ENCODE measurements around the gene ARHGEF19. TPM values are rescaled to one million over a fixed set of nuclear protein-coding genes. Genes with fewer than 3 reads are reported as not detected.

ARHGEF19 gene
- 2.1 and 5.1 TPM in 2 replicates for total RNA-seq

DNA sequence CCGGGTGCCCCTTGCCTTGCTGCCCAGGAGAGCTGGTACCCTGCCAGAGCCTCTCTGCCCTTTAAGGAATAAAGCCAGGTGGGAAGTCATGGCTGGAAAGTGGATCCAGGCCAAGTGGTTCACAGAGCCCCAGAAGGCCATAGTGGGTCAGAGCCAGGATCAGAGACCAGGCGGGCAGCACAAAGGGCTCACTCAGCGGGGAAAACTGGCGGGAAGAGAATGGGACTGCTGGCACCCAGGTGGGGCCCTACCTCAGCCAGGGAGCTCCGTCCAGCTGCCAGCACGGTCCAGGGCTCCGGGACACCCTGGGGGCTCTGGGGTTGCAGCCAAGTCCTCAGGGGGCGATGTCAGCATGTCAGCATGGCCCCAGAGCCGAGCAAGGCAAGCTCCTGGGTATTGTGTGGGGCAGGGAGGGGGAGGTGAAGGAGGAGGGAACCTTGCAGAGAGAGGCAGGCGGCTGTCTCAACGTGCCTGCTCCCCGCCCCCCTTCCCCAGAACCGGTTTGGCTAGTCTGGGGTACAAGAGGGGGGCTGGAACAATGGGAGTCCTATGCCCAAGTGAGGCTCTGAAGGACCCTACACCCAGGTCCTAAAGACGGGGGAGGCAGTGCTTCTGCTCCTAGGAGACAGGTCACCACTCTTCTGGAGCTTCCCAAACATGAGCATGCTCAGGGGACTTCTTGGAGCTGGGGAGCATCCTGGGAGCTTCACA lies at the start of gene ARHGEF19:
Gene ARHGEF19 (minus strand): TSS at position 402 of the 711 bp plus-strand sequence. CDS start 3,598 bp downstream, outside the sequence.

DNA sequence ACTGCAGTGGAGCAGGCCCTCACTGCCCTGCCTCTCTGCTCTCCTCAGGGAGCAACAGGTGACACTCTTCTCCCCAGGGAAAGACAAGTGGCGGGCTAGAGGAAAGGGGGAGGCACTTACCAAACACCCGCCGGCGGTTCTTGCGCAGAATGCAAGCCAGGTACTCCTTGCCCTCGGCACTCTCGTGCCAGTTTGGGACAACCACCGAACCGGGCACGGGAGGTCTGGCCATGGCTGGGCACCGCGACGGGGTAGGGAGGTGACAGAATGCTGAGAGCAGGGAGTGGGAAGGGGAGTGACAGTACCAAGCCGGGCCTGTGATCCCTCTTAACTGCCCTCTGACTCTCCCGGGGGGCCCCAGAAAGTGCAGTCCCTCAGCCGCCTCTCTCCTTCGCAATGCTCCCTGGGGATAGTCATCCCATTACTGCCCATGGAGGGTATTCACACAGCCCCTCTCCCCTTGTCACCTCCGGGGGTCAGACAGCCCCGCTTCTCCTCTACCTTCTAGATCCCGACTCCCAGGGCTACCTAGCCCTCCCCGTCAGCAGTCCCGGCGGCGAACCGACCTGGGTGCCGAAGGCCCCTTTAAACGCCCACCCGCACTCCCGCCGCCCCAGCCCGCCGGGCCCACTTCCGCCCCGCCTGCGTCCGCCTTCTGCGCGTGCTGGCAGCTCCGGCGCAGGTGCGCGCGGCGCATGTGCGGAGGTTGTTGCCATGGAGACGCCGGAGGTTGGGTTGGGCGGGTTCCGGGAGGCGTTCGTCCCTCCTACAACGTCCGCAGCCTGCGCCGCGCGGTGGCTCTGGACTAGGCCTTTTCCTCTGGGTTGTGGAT lies 24.3 kb upstream of the ARHGEF19 start, which contains the start of gene CPLANE2:
Gene CPLANE2 (minus strand): TSS at position 673 of the 832 bp plus-strand sequence. CDS start 441 bp downstream, at position 232.

DNA sequence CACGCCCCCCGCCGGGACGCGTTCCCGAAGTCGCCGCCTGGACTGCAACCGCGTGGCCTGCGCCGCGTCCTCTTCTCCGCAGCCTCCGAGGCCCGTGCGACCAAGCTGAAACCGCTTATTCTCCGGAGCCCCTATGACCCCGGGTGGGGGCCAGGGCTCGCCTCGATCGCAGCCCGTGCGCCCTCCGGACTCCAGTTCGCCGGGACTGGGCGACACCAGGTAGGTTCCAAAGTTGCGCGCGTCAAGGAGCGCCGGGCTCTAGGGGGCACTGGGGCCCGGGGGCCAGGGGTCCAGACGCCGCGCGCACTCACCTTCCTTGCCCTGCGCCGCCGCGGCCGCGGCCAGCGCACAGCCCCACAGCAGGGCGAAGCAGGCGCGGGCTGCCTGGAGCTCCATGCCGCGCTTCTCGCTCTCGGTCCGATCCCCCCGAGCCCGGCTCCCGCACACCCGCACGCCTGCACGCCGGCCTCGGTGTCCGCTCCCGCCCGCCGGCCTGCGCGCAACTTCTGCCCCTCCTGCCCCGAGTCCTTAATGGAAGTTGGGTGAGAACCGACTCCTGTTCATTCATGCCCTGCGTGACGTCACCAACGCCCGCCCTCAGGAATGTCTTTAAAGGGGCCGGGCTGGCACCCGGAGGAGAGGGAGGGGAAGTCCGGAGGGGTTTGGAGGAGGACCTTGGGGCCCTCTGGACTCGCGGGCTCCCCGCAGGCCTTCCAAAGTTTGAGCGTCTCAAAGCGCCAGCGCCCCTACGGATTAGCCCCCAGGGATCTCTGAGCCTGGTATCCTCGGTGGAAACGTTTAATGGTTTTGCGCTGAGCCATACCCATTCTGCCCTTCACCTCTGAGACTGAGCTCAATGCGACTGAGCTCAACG lies 56.7 kb downstream of the ARHGEF19 start, which contains the start of gene EPHA2:
Gene EPHA2 (minus strand): TSS at position 533 of the 874 bp plus-strand sequence. CDS start 137 bp downstream, at position 396.

Other genes with a start within 250 kb of the ARHGEF19 start
- gene ZBTB17, start 236.6 kb downstream of the ARHGEF19 start, total RNA-seq = 32.4 and 66.3 TPM in 2 replicates
- not detected in 2 replicates for gene SRARP, start 208.4 kb downstream of the ARHGEF19 start, total RNA-seq
- not detected in 2 replicates for gene HSPB7, start 194.6 kb downstream of the ARHGEF19 start, total RNA-seq
- gene CLCNKA, start 190.6 kb downstream of the ARHGEF19 start, total RNA-seq = not detected in 2 replicates
- gene CLCNKB, start 168.9 kb downstream of the ARHGEF19 start, total RNA-seq = under 0.01 TPM in 1 of 2 replicates, not detected in the other
- 0.72 and 1.1 TPM in 2 replicates for gene FAM131C, start 139.0 kb downstream of the ARHGEF19 start, total RNA-seq
- 123 and 144 TPM in 2 replicates for gene EPHA2, start 56.6 kb downstream of the ARHGEF19 start, total RNA-seq
- gene CPLANE2, start 24.5 kb upstream of the ARHGEF19 start, total RNA-seq = 5.1 and 6.4 TPM in 2 replicates
- gene FBXO42, start 139.8 kb upstream of the ARHGEF19 start, total RNA-seq = 11.5 and 15.2 TPM in 2 replicates
- gene SZRD1, start 154.6 kb upstream of the ARHGEF19 start, total RNA-seq = 15.9 and 18.8 TPM in 2 replicates
- gene SPATA21, start 224.8 kb upstream of the ARHGEF19 start, total RNA-seq = not detected in 2 replicates
- 62.7 and 181 TPM in 2 replicates for gene NECAP2, start 228.1 kb upstream of the ARHGEF19 start, total RNA-seq

All from tracheal epithelial cell (primary cell).